HG03039 (cell line): ENCODE results near the gene NDUFAF8.
A peak's percentile ranks its signal among the peaks of the same experiment; 100 is the strongest.
"Not testable (repeated sequence)": the region's sequence is repeated elsewhere in the genome, so short reads cannot be mapped to it uniquely, and the experiment has no call there.

ENCODE experiments used
- ATAC-seq: cut with Tn5 transposase; IDR thresholded peaks from one replicate; pipeline ENCODE4 v1.9.1; 2021; ENCODE audit warnings: mild to moderate bottlenecking, moderate library complexity; ENCODE audit not compliant: unreplicated experiment

The NDUFAF8 gene

DNA sequence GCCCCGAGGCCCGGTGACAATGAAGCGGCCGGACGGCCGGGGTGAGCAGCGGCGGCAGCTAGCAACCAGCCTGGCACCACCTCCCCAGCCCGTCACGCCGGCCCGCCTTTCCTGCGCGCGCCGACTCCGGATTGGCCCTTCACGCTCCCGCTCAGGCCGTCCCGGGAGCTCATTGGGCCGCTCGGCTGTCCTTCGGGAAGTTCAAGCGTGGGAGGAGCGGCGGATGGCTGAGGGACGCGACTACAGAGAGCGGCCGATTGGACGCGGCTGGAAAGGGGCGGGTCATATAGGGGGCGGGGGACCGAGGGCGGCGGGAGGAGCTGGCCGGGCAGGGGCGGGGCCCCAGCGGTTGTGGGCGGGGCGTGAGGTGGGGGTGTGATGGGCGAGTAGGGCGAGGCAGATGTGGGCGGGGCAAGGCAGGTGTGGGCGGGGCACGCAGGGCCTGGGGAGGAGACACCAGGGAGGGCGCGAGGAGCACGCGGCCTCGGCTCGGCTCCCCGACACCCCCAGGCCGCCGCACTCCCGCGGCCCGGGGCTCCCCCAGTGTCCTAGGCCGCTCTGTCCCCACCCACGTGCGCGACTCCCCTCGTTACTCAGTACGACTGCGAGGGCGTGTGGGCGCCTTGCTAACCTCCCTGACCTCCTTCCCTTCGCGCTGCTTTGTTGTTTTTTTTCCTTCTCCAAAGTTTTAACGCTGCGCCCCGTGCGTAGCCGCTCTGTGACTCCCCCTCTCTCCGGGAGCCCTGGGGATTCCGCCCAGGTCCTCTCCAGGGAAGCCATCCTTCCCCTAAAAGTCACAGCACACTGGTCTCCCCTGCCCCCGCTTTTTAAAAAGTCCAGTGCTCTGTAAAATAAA is 16.0 kb upstream of the NDUFAF8 start, which contains the start of gene CEP131:
TSS of gene CEP131 (minus strand) at position 60 of the 856 bp plus-strand sequence. CDS start 2,909 bp downstream, outside the sequence.
- peak; percentile 91 for ATAC-seq

DNA sequence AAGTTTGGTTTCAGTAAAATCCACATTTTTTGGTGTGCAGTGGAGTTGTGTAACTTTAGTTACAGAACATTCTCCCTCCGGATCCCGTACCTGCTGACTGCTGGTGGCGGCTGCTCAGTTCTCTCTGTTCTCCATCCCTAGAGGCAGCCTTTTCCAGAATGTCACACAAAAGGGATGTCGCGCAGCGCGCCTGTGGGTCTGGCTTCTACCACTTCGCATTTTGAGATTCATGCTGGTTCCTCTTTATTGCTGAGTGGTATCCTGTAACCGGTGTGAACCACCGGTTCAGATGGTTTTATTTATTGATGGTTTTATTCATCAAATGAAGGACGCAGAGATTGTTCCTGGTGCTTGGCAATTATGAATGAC is 15.4 kb upstream of the NDUFAF8 start:
- ATAC-seq, result no peak

DNA sequence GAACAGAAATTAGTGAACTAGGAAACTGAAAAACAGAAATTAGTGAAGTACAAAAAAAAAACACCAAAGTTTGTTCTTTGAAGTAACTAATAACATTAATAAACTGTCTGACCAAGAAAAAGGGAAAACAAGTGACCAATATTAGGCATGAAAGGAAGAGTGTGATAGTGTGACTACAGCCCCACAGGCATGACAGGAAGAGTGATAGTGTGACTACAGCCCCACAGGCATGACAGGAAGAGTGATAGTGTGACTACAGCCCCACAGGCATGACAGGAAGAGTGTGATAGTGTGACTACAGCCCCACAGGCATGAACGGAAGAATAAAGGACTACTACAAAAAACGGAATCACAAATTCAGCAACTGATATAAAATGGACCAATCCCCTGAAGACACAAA is 11.5 kb upstream of the NDUFAF8 start:
- ATAC-seq, result not testable (repeated sequence)

DNA sequence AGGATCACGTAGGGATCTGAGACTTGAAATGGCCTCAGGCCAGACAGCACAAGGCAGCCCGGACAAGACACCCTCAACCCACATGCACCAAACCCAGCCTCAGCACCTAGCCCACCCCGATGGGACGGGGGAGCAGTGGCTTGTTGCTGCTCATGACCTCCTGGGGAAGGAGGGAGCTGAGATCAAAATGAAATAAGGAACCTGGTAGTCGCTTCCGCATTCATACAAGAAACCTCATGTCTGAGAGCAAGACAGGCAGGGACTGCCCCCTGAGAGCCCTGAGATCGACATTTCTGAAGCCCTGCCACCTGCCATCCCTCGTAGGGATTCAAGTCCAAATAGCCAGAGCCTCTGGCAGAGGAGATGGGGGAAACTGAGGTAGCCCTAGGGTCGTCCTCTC is 10.7 kb upstream of the NDUFAF8 start:
- ATAC-seq, result no peak

DNA sequence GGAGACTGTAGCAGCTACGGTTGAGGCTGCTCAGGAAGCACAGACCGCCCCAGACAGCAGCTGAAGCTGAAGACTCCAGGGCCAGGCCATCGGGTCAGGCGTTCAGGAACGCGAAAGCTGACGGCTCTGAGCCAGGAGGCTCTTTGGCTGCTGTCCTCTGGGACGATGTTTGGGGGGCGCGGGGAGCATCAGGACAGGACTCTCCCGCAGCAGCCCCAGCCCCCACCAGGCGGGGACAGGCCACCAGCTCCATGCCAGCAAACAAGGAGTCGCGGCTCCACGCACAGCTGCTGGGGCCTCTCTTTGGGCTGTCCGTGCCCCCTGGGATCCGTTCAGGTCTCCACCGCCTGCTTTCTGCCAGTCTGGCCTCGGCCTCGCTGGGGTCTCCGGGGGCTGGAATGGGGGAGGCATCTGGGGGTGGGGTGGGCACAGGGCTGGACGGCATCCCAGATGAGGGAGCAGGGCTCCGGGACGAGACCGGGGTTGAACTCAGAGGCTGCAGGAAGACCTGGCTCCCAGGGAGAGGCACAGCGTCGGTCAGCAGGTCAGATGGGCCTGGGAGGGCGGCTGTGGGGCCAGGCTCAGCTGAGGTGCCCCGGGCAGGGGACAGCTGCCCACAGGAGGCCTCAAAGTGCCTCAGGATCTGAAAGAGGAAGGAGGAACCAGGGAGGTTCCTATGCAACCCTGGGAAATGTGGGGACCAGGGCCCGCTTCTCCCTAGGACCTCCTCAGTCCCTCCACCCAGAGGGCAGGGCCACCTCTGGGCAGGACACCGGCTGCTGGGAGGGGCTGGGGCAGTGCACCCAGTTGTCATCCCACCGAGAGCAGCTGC is 10.1 kb upstream of the NDUFAF8 start:
- ATAC-seq, result no peak

DNA sequence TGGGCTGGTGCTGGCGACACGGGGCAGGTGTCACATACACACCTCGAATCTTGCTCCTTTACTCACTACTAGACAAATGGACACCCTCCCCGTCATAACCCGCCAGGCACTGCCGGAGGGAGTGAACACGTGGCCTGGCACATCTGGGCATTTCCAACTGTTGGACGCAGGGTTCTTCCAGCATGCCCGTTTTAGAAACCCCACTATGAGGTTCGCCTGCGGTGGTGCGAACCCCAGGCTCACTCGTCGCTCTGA is 9.5 kb upstream of the NDUFAF8 start:
- ATAC-seq, result no peak

DNA sequence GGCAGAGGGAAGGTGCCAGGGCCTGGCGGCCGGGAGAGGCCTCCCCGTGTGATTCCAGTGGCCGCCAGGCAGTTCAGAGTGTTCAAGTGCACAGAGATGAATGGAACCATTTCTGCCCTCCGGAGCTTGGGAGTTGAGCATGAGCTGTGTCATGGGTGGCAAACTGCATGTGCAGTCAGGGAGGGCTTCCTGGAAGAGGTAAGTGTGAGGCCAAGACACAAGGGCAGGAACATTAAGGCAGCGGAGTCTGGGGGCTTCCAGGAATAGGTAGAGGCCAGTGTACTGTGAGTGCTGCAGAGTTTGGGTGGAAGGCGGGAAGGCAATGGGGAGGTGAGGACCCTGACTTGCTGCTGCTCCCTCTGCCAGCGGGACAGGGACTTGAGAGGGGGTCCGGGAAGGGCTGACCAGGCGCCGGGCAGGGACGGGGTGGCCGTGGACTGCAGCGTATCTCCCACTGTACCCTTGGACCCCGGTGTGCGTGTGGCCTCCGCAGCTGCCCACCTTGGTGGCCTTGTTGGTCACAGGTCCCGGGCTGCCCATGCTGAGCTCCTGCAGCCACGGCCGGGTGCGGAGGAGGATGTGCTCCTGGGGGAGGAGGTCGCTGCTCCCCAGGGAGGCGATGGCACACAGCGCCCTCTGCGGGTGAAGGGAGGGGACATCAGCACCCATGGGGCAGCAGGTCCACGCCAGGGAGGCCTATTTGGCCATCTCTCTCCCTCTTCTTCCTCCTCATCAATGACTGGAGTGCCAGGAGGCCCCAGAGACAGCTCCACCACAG is 8.9 kb upstream of the NDUFAF8 start:
- ATAC-seq, result no peak

DNA sequence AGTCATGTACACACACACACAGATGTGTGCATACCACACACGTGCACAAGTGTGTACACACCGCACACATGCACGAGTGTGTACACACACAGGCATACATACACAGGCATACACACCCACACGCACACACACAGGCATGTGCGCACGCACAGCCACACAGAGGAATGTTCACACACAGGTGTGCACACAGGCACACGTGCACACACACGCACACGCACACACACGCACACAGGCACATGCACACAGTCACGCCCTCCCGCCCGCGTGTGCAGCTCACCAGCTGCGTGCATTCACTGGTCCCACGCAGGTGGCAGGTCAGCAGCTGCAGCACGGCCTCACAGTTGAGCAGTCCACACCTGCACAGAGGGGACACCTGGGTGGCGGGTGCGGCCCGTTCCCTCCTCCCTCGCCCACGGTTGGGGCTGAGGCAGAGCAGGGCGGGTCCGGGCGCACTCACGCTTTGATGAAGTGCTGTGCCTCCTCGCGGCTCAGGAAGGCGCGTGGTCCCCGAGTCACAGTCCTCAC is 7.9 kb upstream of the NDUFAF8 start:
- ATAC-seq, result no peak

DNA sequence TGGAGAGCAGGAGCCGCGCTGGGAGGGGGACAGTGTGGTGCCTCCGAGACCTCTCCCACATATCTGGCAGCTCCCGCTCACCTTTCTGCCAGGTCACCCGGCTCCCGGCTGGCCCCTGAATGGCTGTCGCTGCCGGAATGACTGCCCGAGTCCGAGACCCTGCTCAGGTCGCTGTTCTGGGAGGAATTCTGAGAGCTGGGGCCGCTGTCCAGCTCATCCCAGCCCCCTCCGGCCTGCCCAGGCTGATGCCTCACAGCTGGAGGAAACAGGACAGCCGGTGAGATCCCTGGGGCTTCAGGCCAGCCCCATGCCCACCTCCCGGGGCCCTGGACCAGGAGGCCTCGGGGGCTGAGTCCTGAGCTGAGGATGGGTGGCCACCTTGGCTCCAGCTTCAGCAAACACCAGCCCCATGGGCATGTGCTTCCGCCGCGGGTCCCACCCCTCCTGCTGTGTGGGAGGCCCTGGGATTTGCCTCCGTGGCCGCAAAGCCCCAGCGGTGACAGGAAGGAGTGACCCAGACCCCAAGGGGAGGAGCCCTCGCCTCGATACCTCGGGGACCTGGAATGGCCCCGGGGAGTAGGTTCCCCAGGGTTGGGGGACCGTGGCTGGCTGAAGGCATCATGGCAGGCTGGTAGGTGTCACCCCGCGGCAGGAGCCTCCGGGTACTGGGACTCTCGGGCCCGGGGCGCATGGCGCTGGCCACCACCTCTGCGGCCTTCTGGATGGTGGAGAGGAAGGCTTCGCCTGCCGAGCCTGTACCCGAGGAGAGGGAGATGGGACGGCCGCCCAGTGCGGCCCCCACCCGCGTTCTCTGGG is 7.1 kb upstream of the NDUFAF8 start:
- ATAC-seq, result no peak

DNA sequence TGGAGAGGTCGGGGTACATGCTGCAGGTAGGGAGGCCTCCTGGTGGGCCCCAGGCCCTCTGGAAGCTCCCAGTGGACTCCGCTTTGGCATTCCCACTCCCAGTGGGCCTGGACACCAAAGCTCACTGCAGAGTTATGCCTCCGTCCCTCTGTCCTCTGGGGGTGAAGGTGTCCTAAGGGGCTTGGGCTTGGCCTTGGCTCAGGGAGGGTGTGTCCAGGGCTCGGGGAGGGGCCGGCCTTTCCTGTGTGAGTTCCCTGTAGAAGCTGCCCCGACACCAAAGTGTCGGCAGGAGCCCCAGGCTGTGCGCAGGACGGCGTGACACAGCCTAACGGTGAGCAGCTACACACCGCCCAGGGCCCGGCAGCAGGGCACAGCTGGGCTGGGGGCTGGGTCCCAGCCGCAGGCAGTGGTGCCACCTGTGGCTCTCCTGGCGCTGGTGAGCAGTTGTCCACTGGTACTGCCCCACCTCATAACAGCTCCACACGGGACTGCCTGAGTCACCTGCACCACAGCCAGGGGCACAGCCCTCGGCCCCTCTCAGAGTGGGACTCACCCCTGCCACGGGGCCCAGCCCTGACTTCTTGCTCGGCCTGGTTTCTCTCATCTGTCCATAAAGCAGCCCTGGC is 6.4 kb upstream of the NDUFAF8 start:
- ATAC-seq, result no peak

DNA sequence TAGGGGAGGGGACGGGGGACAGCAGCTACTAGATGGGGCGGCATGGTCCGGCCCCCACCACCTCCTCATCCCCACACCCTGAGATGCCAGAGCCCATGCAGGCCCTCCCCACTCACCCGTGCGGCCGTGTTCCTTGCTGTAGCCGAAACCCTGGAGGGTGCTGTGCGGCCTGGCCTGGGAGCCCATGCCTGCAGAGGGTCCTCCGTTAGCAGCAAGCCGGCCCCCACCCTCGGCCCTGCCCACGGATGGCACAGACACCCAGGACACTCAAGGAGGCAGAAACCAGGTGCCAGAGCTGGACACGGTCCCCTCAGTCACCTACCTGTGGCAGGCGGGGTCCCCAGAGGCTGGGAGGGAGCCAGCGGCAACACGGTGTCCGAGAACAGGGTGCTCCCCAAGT is 5.8 kb upstream of the NDUFAF8 start:
- no peak for ATAC-seq

DNA sequence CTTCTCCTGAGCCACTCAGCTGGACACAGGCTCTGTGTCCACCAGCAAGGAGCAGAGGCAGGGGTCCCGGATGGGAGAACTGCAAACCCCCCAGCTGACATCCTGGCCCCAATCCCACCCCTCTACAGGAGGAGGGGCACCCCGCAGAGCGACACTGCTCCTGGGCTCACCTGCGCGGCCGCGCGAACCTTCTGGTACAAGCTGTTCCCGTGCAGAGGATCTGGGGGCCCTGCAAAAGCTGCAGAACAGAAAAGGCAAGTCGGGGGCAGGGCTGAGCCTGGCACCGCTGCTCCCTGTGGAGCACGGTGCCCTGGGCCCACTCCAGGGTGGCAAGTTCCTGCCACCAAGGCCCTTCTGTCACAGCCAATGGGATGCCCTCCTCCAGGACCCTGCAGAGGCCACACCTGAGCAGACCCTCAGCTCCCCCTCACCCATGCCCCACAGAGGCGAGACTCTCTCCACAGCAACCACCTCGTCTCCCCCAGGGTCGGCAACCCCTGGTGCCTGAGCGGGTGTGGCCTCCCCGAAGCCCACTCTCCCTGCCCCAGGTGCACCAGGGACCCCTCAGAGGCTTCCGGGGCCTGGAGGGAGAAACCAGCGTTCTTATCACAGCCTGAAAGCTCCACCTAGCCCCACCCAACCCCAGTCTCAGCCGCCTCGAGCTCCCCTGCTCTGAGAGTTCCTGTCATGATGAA is 5.2 kb upstream of the NDUFAF8 start:
- no peak for ATAC-seq

DNA sequence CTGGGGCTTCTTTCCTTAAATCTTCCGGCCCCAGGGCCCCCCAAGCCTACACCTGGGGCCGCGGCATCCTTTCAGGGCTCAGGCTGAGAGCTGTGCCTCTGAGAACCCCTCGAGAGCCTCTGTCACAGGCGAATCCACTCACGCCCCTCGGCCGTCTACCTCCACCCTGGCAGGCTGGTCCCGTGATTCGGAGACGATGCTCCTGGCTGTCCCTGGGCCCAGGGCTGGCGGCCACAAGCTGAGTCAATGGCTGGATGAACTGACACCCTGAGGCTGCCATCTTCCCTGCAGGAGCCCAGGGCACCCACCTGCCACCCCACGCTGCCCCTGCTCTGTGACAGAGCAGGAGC is 4.6 kb upstream of the NDUFAF8 start:
- no peak for ATAC-seq

DNA sequence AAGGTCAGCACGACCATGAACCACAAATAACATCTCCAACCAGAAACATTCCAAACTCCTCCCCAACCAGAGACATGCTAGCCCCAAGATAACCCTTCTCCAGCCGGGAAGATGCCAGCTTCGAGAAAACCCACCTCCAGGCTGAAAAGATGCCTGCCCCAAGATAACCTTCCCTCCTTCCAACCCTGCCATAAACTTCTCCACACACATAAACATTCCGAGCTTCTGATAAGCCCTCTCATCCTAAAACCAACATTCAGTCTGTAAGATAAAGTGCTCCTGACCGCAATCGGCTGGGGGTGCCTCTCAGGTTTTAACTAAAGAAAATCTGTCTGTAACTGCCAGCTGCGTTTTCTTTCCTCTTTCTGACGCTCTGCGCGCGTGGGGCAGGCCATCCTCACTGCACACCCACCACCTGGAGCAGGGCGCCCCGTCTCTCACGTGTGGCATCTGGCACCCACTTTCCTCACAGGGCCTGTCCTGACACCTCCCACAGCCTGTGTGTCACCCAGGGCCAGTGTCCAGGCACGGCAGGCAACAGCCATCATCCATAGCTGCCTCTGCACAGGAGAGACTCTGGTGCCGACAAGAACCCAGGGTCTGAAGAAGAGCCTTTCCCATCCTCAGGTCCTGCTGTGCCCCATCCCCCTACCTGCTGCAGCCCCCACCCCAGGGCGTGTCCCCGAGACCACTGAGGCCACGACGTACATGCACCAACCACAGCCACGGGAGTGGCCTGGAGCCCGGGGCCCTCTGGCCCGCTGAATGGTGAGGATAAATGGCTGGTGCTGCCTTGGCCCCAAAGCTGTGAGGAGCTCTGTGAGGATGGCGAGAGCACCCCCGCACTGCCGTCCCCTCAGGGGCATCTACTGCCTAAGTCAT is 3.9 kb upstream of the NDUFAF8 start:
- ATAC-seq, result no peak

DNA sequence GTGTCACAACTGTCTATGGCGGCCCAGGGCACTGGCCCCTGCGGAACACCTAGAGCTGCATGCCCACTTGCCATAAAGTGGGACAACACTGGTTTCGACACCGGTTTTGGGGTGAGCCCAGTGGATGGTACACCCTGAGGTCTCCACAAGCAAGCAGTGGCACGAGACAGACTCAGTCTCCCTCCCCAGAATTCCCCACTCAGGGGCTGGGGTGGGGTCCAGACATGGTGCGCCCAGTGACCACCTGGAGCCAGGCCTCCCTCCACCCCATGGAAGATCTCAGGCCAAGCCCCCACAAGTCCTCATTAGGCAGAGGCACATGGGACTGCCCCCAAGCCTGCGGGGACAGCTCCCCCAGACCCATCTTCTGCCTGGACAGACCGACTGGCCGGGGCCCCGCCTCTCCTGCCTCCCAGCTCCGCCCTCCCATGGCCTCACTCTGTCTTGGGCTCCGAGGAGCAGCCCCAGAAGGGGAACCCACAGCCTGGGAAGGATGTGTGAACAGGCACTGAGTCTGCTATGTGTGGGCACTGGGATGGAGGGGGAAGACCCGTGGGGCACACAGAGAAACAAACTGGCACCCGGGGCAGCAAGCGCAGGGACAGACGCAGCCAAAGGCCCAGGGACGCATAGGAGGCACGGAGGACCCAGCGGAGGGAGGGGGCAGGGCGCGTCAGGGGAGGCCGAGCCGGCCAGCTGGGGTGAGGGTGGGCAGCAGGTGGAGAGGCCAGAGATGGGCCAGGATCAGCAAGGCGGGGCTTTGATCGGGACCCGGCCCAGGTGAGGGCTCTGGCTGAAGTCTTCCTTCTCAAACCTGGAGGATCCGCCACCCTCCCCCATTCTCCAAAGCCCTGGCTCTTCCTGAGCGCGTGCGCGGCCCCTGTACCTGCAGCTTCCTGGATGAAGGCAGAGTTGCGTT is 3.0 kb upstream of the NDUFAF8 start:
- no peak for ATAC-seq

DNA sequence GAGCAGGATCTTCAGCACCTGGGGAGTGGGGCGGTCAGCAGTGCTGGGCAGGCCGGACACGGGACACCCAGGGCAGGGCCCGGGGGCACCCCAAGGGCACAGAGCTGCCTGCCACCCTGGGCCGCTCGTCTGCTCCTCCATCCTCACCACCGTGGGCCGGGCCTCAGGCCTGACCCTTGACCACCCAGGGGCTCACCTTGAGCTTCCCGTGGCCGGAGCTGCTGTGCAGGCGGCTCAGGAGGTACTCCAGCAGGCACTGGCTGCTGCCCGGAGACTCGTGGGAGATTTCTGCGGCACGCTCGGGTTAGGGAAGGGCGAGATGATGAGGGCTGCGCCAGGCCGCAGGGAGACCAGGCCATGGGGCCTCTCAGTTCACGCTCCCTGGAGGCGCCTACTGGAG is 2.3 kb upstream of the NDUFAF8 start:
- ATAC-seq, result no peak
